ENCODE measurements around the gene GSK3A.

Gene GSK3A

GRCh38 chr19:42280815-42281145, 38.4 kb upstream of the GSK3A start:
- DNase-seq: no peak

- peak; percentile 85 for DNase-seq
These were observed 37.8 kb upstream of the GSK3A start for GRCh38 chr19:42279902-42280814.

GRCh38 chr19:42279155-42279901, 36.9 kb upstream of the GSK3A start:
- no peak for DNase-seq

- DNase-seq: no peak
These were observed 36.2 kb upstream of the GSK3A start for GRCh38 chr19:42278452-42279154.

GRCh38 chr19:42277821-42278451, 35.5 kb upstream of the GSK3A start:
- DNase-seq: no peak

- no peak for DNase-seq
These were observed 34.4 kb upstream of the GSK3A start for GRCh38 chr19:42276821-42277220.

GRCh38 chr19:42276284-42276683, 33.9 kb upstream of the GSK3A start:
- DNase-seq: no peak

GRCh38 chr19:42275517-42275916, 33.1 kb upstream of the GSK3A start:
- no peak for DNase-seq

GRCh38 chr19:42275103-42275502, 32.7 kb upstream of the GSK3A start:
- DNase-seq: no peak

GRCh38 chr19:42274065-42274682, 31.8 kb upstream of the GSK3A start:
- DNase-seq: no peak

- DNase-seq: no peak
These were observed 31.1 kb upstream of the GSK3A start for GRCh38 chr19:42273407-42274064.

GRCh38 chr19:42272989-42273406, 30.6 kb upstream of the GSK3A start:
- no peak for DNase-seq

- DNase-seq: no peak
These were observed 30.1 kb upstream of the GSK3A start for GRCh38 chr19:42272535-42272897.

GRCh38 chr19:42271861-42272534, 29.6 kb upstream of the GSK3A start:
- DNase-seq: no peak

- DNase-seq: no peak
These were observed 28.6 kb upstream of the GSK3A start for GRCh38 chr19:42271045-42271419.

GRCh38 chr19:42270346-42271044, 28.1 kb upstream of the GSK3A start:
- DNase-seq: no peak

GRCh38 chr19:42269478-42270345, 27.3 kb upstream of the GSK3A start:
- DNase-seq: no peak

- DNase-seq: peak; percentile 99
These were observed 26.5 kb upstream of the GSK3A start, which contains the start of gene CIC for GRCh38 chr19:42268704-42269477. TSS of gene CIC (plus strand) at chr19:42269252. CDS start at chr19:42271784, 2,532 bp downstream.

GRCh38 chr19:42268142-42268703, 25.8 kb upstream of the GSK3A start:
- peak; percentile 98 for DNase-seq
